ENCODE data around the gene ST6GAL1.
"Not testable (repeated sequence)": the region's sequence is repeated elsewhere in the genome, so short reads cannot be mapped to it uniquely, and the experiment has no call there.

Gene ST6GAL1

DNA sequence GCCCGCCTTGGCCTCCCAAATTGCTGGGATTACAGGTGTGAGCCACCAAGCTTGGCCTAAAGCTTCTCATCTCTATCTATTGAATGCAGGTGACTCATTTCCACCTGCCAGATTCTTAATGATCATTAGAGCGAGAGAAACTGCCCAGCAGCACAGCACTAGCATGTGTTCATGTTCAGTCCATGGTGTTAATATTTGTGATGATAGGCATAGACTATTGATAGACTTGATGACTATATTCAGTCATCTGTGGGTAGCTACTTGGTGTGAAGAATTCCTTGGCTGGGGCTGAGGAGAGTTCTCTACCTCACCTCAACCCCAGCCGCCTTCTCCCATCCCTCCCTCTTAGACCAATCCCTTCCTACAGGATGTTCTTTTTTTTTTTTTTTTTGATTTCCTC, 60.0 kb downstream of the ST6GAL1 start:
- no peak overlapping the region for H3K4me2 ChIP-seq (ENCODE audit: low read length)
- no peaks in the 10 kb centered on the region for H3K27me3 ChIP-seq (ENCODE audit: control insufficient read depth, insufficient read depth, low read length)
- peaks cover 9% of the 10 kb centered on the region for H3K4me1 ChIP-seq (ENCODE audit: control insufficient read depth, insufficient read depth, low read length)
- no peak overlapping the region for H3K4me3 ChIP-seq (ENCODE audit: low read length)
- H3K9ac ChIP-seq (ENCODE audit: low read depth, low read length), result no peak overlapping the region
- no peaks in the 10 kb centered on the region for H3K36me3 ChIP-seq (ENCODE audit: insufficient read depth, low read length)
- H3K9me3 ChIP-seq (replicated peaks; ENCODE audit: low read length), result no peaks in the 10 kb centered on the region

- no peak overlapping the region for H3K4me2 ChIP-seq (ENCODE audit: low read length)
Observed at GRCh38 chr3:186990878-186991308, 60.6 kb downstream of the ST6GAL1 start.

GRCh38 chr3:186991470-186991869, 61.1 kb downstream of the ST6GAL1 start:
- no peaks in the 10 kb centered on the region for H3K9me3 ChIP-seq (replicated peaks; ENCODE audit: low read length)
- H3K4me1 ChIP-seq (ENCODE audit: control insufficient read depth, insufficient read depth, low read length), result peaks cover under 1% of the 10 kb centered on the region
- H3K4me3 ChIP-seq (ENCODE audit: low read length), result no peak overlapping the region
- no peak overlapping the region for H3K9ac ChIP-seq (ENCODE audit: low read depth, low read length)
- H3K27me3 ChIP-seq (ENCODE audit: control insufficient read depth, insufficient read depth, low read length), result no peaks in the 10 kb centered on the region
- no peak overlapping the region for H3K4me2 ChIP-seq (ENCODE audit: low read length)
- H3K36me3 ChIP-seq (ENCODE audit: insufficient read depth, low read length), result no peaks in the 10 kb centered on the region

More at GRCh38 chr3:186990878-186991308, 60.6 kb downstream of the ST6GAL1 start:
- H3K27me3 ChIP-seq (ENCODE audit: control insufficient read depth, insufficient read depth, low read length), result no peaks in the 10 kb centered on the region
- H3K4me1 ChIP-seq (ENCODE audit: control insufficient read depth, insufficient read depth, low read length), result peaks cover 6% of the 10 kb centered on the region
- H3K4me3 ChIP-seq (ENCODE audit: low read length), result no peak overlapping the region
- no peaks in the 10 kb centered on the region for H3K36me3 ChIP-seq (ENCODE audit: insufficient read depth, low read length)
- no peak overlapping the region for H3K9ac ChIP-seq (ENCODE audit: low read depth, low read length)
- H3K9me3 ChIP-seq (replicated peaks; ENCODE audit: low read length), result no peaks in the 10 kb centered on the region

GRCh38 chr3:186992096-186992495, 61.8 kb downstream of the ST6GAL1 start:
- H3K9ac ChIP-seq (ENCODE audit: low read depth, low read length); H3K9me3 ChIP-seq (replicated peaks; ENCODE audit: low read length); H3K4me1 ChIP-seq (ENCODE audit: control insufficient read depth, insufficient read depth, low read length); H3K27me3 ChIP-seq (ENCODE audit: control insufficient read depth, insufficient read depth, low read length); H3K36me3 ChIP-seq (ENCODE audit: insufficient read depth, low read length); H3K4me2 ChIP-seq (ENCODE audit: low read length); H3K4me3 ChIP-seq (ENCODE audit: low read length): not testable (repeated sequence)

GRCh38 chr3:186993210-186993782, 63.0 kb downstream of the ST6GAL1 start:
- no peak overlapping the region for H3K9ac ChIP-seq (ENCODE audit: low read depth, low read length)
- H3K4me2 ChIP-seq (ENCODE audit: low read length), result no peak overlapping the region
- H3K4me3 ChIP-seq (ENCODE audit: low read length), result no peak overlapping the region
- H3K9me3 ChIP-seq (replicated peaks; ENCODE audit: low read length), result no peaks in the 10 kb centered on the region
- H3K27me3 ChIP-seq (ENCODE audit: control insufficient read depth, insufficient read depth, low read length), result no peaks in the 10 kb centered on the region
- H3K4me1 ChIP-seq (ENCODE audit: control insufficient read depth, insufficient read depth, low read length), result no peaks in the 10 kb centered on the region
- no peaks in the 10 kb centered on the region for H3K36me3 ChIP-seq (ENCODE audit: insufficient read depth, low read length)

DNA sequence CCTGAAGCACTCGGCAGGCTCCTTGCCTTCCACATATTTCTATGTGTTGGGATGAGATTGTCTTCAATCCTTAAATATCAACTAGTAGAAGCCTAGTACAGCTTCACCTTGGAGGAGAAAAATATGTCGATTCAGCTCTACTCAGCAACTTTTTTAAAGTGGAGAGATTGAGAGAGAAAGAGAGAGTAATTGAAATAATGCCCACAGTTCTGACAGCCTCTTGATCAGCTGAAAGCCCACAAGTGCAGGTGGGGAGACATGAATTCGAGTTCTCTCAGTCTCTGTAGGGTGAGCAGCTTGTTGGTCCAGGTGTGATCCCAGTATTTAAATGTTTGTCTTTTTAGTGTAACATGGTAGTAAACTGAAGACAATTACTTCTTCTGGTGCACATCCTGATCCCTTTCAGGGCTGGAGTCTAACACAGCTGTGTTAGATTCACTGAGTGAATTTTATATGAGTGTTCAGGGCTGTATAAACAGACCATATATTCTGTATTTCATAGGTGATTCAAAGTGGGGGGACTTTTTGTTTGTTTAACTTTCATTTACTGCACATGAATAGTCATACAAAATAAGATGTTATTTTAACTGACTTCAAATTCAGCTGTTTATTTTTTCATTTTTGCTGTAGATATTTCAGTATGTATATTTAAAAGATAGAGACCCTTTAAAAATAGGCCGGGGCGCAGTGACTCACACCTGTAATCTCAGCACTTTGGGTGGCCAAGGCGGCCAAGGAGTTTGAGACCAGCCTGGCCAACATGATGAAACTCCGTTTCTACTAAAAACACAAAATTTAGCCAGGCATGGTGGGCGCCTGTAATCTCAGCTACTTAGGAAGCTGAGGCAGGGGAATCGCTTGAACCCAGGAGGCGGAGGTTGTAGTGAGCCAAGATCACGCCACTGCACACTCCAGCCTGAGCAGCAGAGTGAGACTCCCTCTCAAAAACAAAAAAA, 64.0 kb downstream of the ST6GAL1 start:
- H3K9ac ChIP-seq (ENCODE audit: low read depth, low read length), result no peak overlapping the region
- no peak overlapping the region for H3K4me3 ChIP-seq (ENCODE audit: low read length)
- no peaks in the 10 kb centered on the region for H3K9me3 ChIP-seq (replicated peaks; ENCODE audit: low read length)
- no peak overlapping the region for H3K4me2 ChIP-seq (ENCODE audit: low read length)
- H3K4me1 ChIP-seq (ENCODE audit: control insufficient read depth, insufficient read depth, low read length), result no peaks in the 10 kb centered on the region
- H3K36me3 ChIP-seq (ENCODE audit: insufficient read depth, low read length), result no peaks in the 10 kb centered on the region
- no peaks in the 10 kb centered on the region for H3K27me3 ChIP-seq (ENCODE audit: control insufficient read depth, insufficient read depth, low read length)

GRCh38 chr3:186996356-186996755, 66.0 kb downstream of the ST6GAL1 start:
- H3K27me3 ChIP-seq (ENCODE audit: control insufficient read depth, insufficient read depth, low read length), result no peaks in the 10 kb centered on the region
- H3K4me1 ChIP-seq (ENCODE audit: control insufficient read depth, insufficient read depth, low read length), result no peaks in the 10 kb centered on the region
- no peak overlapping the region for H3K4me3 ChIP-seq (ENCODE audit: low read length)
- H3K9me3 ChIP-seq (replicated peaks; ENCODE audit: low read length), result no peaks in the 10 kb centered on the region
- no peaks in the 10 kb centered on the region for H3K36me3 ChIP-seq (ENCODE audit: insufficient read depth, low read length)
- H3K9ac ChIP-seq (ENCODE audit: low read depth, low read length), result no peak overlapping the region
- no peak overlapping the region for H3K4me2 ChIP-seq (ENCODE audit: low read length)

- no peak overlapping the region for H3K9ac ChIP-seq (ENCODE audit: low read depth, low read length)
- no peaks in the 10 kb centered on the region for H3K36me3 ChIP-seq (ENCODE audit: insufficient read depth, low read length)
- H3K9me3 ChIP-seq (replicated peaks; ENCODE audit: low read length), result no peaks in the 10 kb centered on the region
- no peak overlapping the region for H3K4me3 ChIP-seq (ENCODE audit: low read length)
- H3K4me1 ChIP-seq (ENCODE audit: control insufficient read depth, insufficient read depth, low read length), result no peaks in the 10 kb centered on the region
- H3K27me3 ChIP-seq (ENCODE audit: control insufficient read depth, insufficient read depth, low read length), result no peaks in the 10 kb centered on the region
- H3K4me2 ChIP-seq (ENCODE audit: low read length), result no peak overlapping the region
Observed at GRCh38 chr3:186997061-186997460, 66.7 kb downstream of the ST6GAL1 start.

- H3K4me2 ChIP-seq (ENCODE audit: low read length), result no peak overlapping the region
- no peaks in the 10 kb centered on the region for H3K4me1 ChIP-seq (ENCODE audit: control insufficient read depth, insufficient read depth, low read length)
- no peak overlapping the region for H3K4me3 ChIP-seq (ENCODE audit: low read length)
- no peak overlapping the region for H3K9ac ChIP-seq (ENCODE audit: low read depth, low read length)
- H3K9me3 ChIP-seq (replicated peaks; ENCODE audit: low read length), result no peaks in the 10 kb centered on the region
- no peaks in the 10 kb centered on the region for H3K27me3 ChIP-seq (ENCODE audit: control insufficient read depth, insufficient read depth, low read length)
- no peaks in the 10 kb centered on the region for H3K36me3 ChIP-seq (ENCODE audit: insufficient read depth, low read length)
Observed at GRCh38 chr3:186997473-186997939, 67.2 kb downstream of the ST6GAL1 start.

- no peaks in the 10 kb centered on the region for H3K9me3 ChIP-seq (replicated peaks; ENCODE audit: low read length)
- no peak overlapping the region for H3K9ac ChIP-seq (ENCODE audit: low read depth, low read length)
- H3K36me3 ChIP-seq (ENCODE audit: insufficient read depth, low read length), result no peaks in the 10 kb centered on the region
- no peak overlapping the region for H3K4me3 ChIP-seq (ENCODE audit: low read length)
- H3K27me3 ChIP-seq (ENCODE audit: control insufficient read depth, insufficient read depth, low read length), result no peaks in the 10 kb centered on the region
- H3K4me2 ChIP-seq (ENCODE audit: low read length), result no peak overlapping the region
- no peaks in the 10 kb centered on the region for H3K4me1 ChIP-seq (ENCODE audit: control insufficient read depth, insufficient read depth, low read length)
Observed at GRCh38 chr3:186998937-186999368, 68.6 kb downstream of the ST6GAL1 start.

DNA sequence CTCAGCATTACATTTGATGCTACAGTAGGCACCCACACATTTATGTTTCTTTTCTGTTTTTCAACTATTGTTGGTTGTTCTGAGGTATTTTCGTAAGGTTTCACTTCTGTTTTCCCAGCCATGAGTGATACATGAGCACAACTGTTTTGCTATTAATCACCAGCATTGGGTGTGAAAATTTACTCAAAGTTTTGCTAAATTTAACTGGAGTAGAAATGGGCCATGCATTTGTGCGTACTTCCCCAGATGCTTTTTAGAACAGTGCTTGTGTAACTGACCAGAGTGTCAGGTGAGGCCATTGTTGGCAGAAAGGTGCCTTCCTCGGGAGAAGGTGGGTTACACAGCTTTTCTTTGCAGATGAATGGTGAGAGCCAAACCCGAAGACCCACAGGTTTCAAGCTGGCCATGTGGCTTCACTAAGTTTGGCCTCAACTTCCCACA, 70.4 kb downstream of the ST6GAL1 start:
- H3K36me3 ChIP-seq (ENCODE audit: insufficient read depth, low read length), result no peaks in the 10 kb centered on the region
- H3K9me3 ChIP-seq (replicated peaks; ENCODE audit: low read length), result no peaks in the 10 kb centered on the region
- no peak overlapping the region for H3K4me2 ChIP-seq (ENCODE audit: low read length)
- H3K9ac ChIP-seq (ENCODE audit: low read depth, low read length), result no peak overlapping the region
- no peak overlapping the region for H3K4me3 ChIP-seq (ENCODE audit: low read length)
- H3K27me3 ChIP-seq (ENCODE audit: control insufficient read depth, insufficient read depth, low read length), result no peaks in the 10 kb centered on the region
- H3K4me1 ChIP-seq (ENCODE audit: control insufficient read depth, insufficient read depth, low read length), result no peaks in the 10 kb centered on the region

Measured in skeletal muscle satellite cell (primary cell).